Suppressor macrophage treated with lipopolysaccharide for 1 hour (primary cell): ENCODE results near the gene TTLL12.

Experiments used
- DNase-seq, 3 donors: peaks; one replicate each; pipeline ENCODE4 v3.0.0-alpha.2; 2020 to 2022

The TTLL12 gene

GRCh38 chr22:43186272-43187170, at the start of gene TTLL12:
TTLL12 (minus strand) TSS chr22:43187134; CDS start chr22:43187069, 65 bp downstream.
- DNase-seq = peak; percentile 65 to 89 (median 76)

DNA sequence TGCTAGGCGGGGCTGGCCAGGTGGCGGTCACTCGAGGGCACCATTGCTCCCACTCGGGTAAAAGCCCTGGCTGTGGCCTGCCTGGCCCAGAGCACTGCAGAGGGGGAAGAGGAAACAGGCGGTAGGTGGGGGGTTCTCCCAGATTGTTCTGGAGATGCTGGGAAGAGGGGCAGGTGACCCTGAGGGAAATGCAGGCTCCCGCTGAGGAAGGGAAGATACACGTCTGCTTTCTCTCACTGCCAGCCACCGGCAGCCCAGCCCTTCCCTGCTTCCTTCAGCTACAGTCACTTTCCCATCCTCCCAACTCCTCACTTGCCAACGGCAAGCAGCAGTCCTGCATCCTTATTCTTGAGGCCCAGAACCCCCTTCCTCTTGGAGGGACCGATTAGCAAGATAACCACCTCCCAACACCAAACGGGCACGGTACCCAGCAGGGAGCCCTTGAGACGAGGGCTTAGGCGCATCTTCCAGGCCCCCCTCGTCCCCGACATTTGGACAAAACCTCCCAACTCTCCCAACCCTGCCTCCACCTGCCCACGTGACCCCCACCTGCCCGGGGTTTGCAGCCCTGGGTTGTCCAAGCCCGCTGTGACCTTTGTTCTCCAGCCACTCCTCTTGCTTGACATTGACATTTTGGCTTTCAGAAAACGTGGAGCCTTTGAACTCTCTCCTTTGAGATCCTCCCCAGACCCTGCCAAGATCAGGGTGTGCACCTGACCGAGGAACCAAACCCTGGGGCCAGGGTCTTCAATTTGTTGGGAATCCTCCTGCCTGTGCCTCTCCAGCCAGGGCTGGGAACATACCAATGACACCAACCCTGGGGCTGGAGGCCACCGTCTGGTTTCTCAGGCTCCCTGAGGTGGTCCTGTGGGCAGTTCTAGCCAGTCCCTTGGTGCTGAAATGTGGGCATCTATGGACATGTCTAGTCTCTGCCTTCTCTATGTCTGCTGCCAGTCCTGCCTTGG, 48.8 kb upstream of the TTLL12 start:
- DNase-seq = no peak

DNA sequence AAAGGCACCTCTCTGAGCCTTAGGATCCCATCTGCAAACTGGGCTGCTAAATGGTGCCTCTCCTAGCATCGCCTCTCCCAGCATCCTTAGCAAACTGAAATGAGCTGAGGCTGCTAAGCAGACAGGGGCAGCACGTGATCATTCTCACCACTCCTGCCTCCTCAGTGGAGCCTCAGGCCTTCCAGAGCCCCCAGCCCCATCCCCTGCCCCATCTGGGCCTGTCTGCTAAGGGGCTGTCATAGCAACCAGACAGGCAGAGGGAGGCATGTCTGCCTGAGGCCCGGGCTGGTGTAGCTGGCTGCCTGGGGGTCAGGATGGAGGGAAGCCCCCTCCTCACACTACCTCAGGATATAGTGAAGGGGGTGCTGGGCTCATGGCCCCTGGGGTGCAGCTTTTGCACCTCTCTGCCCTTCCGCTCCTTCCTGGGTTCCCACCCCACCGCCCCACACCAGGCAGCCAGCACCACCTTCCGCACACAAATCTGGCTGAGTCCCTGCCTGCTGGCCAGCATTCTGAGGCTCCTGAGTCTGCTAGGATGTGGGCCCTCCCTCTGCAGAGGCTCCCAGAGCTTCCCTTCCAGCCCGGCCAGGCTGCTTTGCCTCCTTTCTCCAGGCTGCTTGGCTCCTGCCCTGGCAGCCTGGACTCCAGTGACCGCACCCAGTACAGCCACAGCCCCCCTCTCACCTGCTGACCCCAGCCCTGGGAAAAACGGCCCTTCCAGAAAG, 47.5 kb upstream of the TTLL12 start:
- DNase-seq = no peak

GRCh38 chr22:43233529-43233928, 46.6 kb upstream of the TTLL12 start:
- DNase-seq = no peak

GRCh38 chr22:43232445-43232844, 45.5 kb upstream of the TTLL12 start:
- no peak for DNase-seq

- no peak for DNase-seq
Observed at GRCh38 chr22:43231724-43232034, 44.7 kb upstream of the TTLL12 start.

- peak; percentile 47 to 67 (median 61) for DNase-seq
Observed at GRCh38 chr22:43230971-43231723, 44.2 kb upstream of the TTLL12 start.

DNA sequence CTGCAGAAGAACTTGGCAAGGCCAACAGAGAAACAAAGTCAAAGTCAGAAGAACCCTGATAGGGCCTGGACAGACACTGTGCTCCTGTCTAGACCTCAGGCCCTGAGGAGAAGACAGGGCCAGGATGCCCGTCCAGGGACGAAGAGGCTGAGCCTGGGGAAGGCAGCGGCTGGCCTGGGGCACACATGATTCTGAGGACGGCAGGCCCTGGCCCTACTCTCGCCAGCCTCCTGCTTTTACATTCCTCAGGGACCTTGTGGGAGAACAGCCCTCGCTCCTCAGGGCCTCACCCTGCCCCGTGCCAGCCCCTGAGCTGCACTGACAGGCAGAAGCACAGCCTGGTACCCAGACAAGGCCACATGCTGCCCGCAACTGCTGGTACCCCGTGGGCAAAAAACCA, 43.6 kb upstream of the TTLL12 start:
- no peak for DNase-seq

DNA sequence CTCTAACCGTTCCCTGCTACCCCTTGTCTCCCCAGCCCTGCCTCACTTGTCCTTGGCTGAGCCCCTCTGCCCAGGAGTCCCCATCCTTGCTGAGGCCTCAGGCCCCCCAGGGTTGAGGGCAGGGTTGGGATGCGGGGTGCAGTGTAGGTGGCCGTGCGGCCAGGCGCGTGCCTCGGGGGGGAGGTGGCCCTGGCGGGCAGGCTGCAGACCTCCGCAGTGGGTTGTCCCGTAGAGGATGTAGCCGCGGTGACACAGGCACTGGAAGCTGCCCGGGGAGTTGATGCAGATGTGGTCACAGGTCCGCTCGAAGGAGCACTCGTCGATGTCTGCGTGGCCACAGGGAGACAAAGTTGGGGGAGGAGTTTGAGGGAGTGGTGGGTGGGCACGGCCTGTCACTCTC, 41.9 kb upstream of the TTLL12 start:
- no peak for DNase-seq

- peak; percentile 34 to 69 (median 45) for DNase-seq
Observed at GRCh38 chr22:43228330-43228729, 41.4 kb upstream of the TTLL12 start.

DNA sequence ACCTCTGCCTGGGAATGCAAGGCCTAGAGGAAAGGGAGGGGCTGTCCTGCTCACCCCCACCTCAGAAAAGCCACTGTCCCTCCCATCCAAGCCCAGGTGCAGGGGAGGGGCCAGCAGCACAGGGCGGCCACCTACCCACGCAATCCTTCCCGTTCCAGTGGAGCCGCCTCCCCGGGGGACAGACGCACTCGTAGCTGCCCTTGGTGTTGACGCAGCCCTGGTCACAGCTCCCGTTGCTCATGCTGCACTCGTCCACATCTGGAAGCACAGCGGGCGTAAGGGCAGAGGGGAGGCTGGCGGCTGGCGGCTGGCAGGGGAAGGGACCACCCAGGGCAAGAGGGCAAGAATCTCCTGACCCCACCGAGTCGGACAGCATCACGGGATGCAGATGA, 40.3 kb upstream of the TTLL12 start:
- DNase-seq = no peak

GRCh38 chr22:43226377-43227238, 39.7 kb upstream of the TTLL12 start:
- DNase-seq = no peak

DNA sequence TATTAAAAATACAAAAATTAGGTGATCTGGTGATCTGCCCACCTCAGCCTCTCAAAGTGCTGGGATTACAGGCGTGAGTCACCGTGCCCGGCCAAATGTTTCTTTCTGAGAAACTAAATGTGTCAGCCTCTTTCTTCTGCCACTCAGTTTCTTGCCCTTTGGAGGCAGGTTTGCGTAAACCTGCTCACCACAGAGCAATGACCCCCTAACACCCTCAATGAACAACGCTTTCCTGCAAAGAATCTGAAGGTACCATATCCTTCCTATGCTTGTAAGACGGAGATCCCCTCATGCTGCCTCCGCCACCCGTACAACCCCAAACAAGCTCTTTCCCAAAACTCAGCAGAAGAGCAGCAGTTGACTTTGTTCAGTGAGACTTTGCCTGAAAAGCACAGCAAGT, 38.7 kb upstream of the TTLL12 start:
- DNase-seq = no peak

- DNase-seq = no peak
Observed at GRCh38 chr22:43222987-43223386, 36.1 kb upstream of the TTLL12 start.

GRCh38 chr22:43222262-43222661, 35.3 kb upstream of the TTLL12 start:
- DNase-seq = no peak

- no peak for DNase-seq
Observed at GRCh38 chr22:43220625-43221380, 33.9 kb upstream of the TTLL12 start.

GRCh38 chr22:43218786-43219185, 31.9 kb upstream of the TTLL12 start:
- DNase-seq = no peak

- DNase-seq = no peak
Observed at GRCh38 chr22:43217285-43218030, 30.5 kb upstream of the TTLL12 start.

- DNase-seq = no peak
Observed at GRCh38 chr22:43216738-43217137, 29.8 kb upstream of the TTLL12 start.

DNA sequence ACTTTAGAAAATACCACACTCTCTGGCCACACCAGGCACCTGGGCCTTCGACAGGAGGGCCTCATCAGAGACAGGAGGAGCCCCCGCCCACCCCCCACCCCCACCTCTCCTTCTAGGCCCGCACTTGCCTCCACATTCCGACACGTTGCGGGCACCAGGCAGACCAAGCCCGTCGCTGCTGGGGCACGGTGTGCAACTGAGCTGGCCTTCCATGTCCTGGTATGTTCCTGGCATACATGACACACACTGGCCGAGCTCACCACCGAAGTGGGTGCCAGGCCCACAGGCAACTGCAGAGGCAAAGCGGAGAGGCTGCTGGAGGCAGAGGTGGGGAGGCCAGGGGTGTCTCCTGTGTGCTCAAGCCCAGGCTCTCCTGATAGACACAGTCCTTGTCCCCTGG, 27.0 kb upstream of the TTLL12 start:
- DNase-seq = no peak
